Gastrocnemius medialis (tissue), 4 donors: ENCODE data around the gene PRDM16.

ENCODE experiments used
- POLR2A ChIP-seq, 2 donors: fragments of 450-650 bp; IDR thresholded peaks; one replicate each; pipeline ENCODE4 v1.6.1; 2017; ENCODE audit warnings: antibody characterized with exemption in 2 of 2, mild to moderate bottlenecking in 2 of 2, moderate library complexity in 2 of 2
- TF ChIP-seq, protein P1 (sequence below), 5 experiments: fragments of 450-650 bp in 3 of 5; fragments of 200-600 bp in 2 of 5; sonication (generic) in 2 of 5; IDR thresholded peaks in 4 of 5; conservative IDR thresholded peaks in 1 of 5; 1 replicate in 4 of 5; 2 replicates in 1 of 5; pipeline ENCODE4 v1.5.1; 2016 to 2019; ENCODE audit warnings: antibody characterized with exemption in 5 of 5, mild to moderate bottlenecking in 3 of 5, moderate library complexity in 3 of 5

DNA sequence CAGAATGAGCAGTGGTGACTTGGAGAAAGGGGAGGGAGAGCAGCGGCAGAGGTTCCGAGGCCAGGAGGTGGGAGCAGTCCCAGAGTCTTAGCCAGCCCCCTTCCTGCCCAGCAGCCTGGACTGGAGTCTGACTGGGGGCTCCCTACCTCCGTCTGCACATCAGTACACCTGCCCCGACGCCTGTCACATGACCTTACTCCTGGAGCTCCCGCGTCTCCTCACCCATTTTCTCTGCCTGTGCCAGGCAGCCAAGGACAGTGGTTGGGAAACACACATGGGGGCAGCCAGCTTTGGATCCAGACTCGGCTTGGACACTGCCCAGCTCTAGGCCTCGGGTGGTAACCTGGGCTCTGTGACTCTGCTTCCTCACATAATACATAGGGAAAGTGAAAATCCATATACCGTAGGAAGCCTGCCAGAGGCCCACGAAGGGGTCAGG is 30.9 kb upstream of the PRDM16 start:
- TF ChIP-seq, protein P1, sequence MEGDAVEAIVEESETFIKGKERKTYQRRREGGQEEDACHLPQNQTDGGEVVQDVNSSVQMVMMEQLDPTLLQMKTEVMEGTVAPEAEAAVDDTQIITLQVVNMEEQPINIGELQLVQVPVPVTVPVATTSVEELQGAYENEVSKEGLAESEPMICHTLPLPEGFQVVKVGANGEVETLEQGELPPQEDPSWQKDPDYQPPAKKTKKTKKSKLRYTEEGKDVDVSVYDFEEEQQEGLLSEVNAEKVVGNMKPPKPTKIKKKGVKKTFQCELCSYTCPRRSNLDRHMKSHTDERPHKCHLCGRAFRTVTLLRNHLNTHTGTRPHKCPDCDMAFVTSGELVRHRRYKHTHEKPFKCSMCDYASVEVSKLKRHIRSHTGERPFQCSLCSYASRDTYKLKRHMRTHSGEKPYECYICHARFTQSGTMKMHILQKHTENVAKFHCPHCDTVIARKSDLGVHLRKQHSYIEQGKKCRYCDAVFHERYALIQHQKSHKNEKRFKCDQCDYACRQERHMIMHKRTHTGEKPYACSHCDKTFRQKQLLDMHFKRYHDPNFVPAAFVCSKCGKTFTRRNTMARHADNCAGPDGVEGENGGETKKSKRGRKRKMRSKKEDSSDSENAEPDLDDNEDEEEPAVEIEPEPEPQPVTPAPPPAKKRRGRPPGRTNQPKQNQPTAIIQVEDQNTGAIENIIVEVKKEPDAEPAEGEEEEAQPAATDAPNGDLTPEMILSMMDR (IDR thresholded peaks at IDR 0.05 in 4 of 5, conservative IDR thresholded peaks at IDR 0.05 in 1 of 5), result no peak
- TF ChIP-seq POLR2A (IDR thresholded peaks at IDR 0.05), result no peak
